ENCODE results near the gene TENT4A. TPM values are rescaled to one million over a fixed set of nuclear protein-coding genes. Genes with fewer than 3 reads are reported as not detected.

TENT4A gene
- total and polyA plus RNA-seq, 2 of the 4 experiments (the other 2 are of a cell fraction), result 5.9 to 17.2 TPM

GRCh38 chr5:6700685-6701355, 12.4 kb upstream of the TENT4A start:
- H3K14ac ChIP-seq (replicated peaks; ENCODE audit: low read depth, low read length), result no peak overlapping the region
- no peak overlapping the region for H3K27ac ChIP-seq (ENCODE audit: insufficient read depth, low read length)
- H3K4me2 ChIP-seq (ENCODE audit: low read depth, low read length), result no peak overlapping the region
- POLR2A ChIA-PET (ENCODE audit: unreplicated experiment), result no interaction called here
- BruUV-seq (replicated peaks), result no TSS peak
- no peak overlapping the region for H2AFZ ChIP-seq (replicated peaks; ENCODE audit: low read length, poor library complexity)
- H3K18ac ChIP-seq (ENCODE audit: low read depth, low read length), result no peak overlapping the region
- TF ChIP-seq USF2 (IDR thresholded peaks at IDR 0.05; ENCODE audit: low read depth, low read length), result no peak
- no peak for TF ChIP-seq ELK1 (IDR thresholded peaks at IDR 0.05; ENCODE audit: borderline replicate concordance, low read depth, low read length)
- TF ChIP-seq MAFK (IDR thresholded peaks at IDR 0.05; ENCODE audit: low read depth, low read length), result no peak
- dilution Hi-C loops (cut with HindIII; ENCODE audit: low sequenced_read_pairs, unreplicated experiment) (no loop called here), in situ Hi-C loops (cut with MboI; ENCODE audit: low sequenced_read_pairs) (no loop called here), intact Hi-C loops (cut with micrococcal nuclease) (no loop called here)
- H3K56ac ChIP-seq (ENCODE audit: extremely low read depth, insufficient read depth, low read length), result no peak overlapping the region
- H4K20me1 ChIP-seq (ENCODE audit: insufficient read depth, low read length), result no peaks in the 10 kb centered on the region
- no peak overlapping the region for H2BK120ac ChIP-seq (ENCODE audit: low read depth, low read length)
- no peak overlapping the region for H4K5ac ChIP-seq (ENCODE audit: low read depth, low read length)
- 54% methylated on average over 5 of the region's 12 CpGs; no CpG with 5 or more reads in 1 of the 2 experiments for WGBS, 2 experiments (ENCODE audit: extremely low coverage in 2 of 2, insufficient read length in 1 of 2)
- DNase-seq (no peak), ATAC-seq (ENCODE audit: low read depth) (no peak)
- H3K4ac ChIP-seq (ENCODE audit: low read depth, low read length), result no peak overlapping the region
- peaks cover 16% of the 10 kb centered on the region for H3K9me1 ChIP-seq (ENCODE audit: insufficient read depth, low read length)
- H2AK5ac ChIP-seq (ENCODE audit: low read depth, low read length), result no peak overlapping the region
- H2BK15ac ChIP-seq (ENCODE audit: low read depth, low read length), result no peak overlapping the region
- H3K4me1 ChIP-seq (ENCODE audit: control insufficient read depth, insufficient read depth, low read length), result peaks cover 17% of the 10 kb centered on the region
- no peak overlapping the region for H3K9ac ChIP-seq (ENCODE audit: low read depth, low read length)
- H3K79me1 ChIP-seq (ENCODE audit: low read depth in 1 of 2, low read length in 2 of 2), result peaks cover 0 to 9% of the 10 kb centered on the region in 2 experiments; a peak in 2 of 4 replicates
- H2AK9ac ChIP-seq (replicated peaks; ENCODE audit: low read depth, low read length, poor library complexity), result no peak overlapping the region
- no peaks in the 10 kb centered on the region for H3K9me3 ChIP-seq (ENCODE audit: control insufficient read depth, insufficient read depth, low read length)
- H4K8ac ChIP-seq (ENCODE audit: low read depth in 2 of 2, low read length in 2 of 2), result no peak overlapping the region
- CTCF ChIA-PET, result no interaction called here
- peaks cover 8% of the 10 kb centered on the region; the same call in 1 of the 2 replicates for H3K27me3 ChIP-seq (ENCODE audit: control insufficient read depth, insufficient read depth, low read length)
- no peak overlapping the region for H3K23ac ChIP-seq (ENCODE audit: low read depth, low read length)
- no peaks in the 10 kb centered on the region for H3K36me3 ChIP-seq (ENCODE audit: control insufficient read depth, insufficient read depth, low read length)
- H2BK20ac ChIP-seq (ENCODE audit: low read depth, low read length), result no peak overlapping the region
- H2BK5ac ChIP-seq (ENCODE audit: low read depth, low read length, poor library complexity, severe bottlenecking), result no peak overlapping the region
- no peak overlapping the region for H3K4me3 ChIP-seq (ENCODE audit: insufficient read depth, low read depth, low read length)
- H4K91ac ChIP-seq (ENCODE audit: insufficient read depth, low read depth, low read length), result no peak overlapping the region
